Spleen (tissue), 7 donors: ENCODE measurements around the gene CLMP.

Experiments used
- POLR2A ChIP-seq, 3 donors: fragments of 450-650 bp; IDR thresholded peaks; one replicate each; pipeline ENCODE4 v1.5.1; 2017; ENCODE audit warnings: antibody characterized with exemption in 3 of 3, mild to moderate bottlenecking in 1 of 3
- TF ChIP-seq, protein P1 (sequence below), 11 experiments: fragments of 200-600 bp in 7 of 11; fragments of 450-650 bp in 4 of 11; sonication (generic) in 4 of 11; IDR thresholded peaks in 8 of 11; conservative IDR thresholded peaks in 3 of 11; 1 replicate in 7 of 11; 2 replicates in 4 of 11; pipeline versions ENCODE4 v1.4.0 to v1.8.0; 2016 to 2021; ENCODE audit warnings: antibody characterized with exemption in 11 of 11, inconsistent platforms in 4 of 11, mild to moderate bottlenecking in 1 of 11
- donor health status: DM: no; HTN: no; CAD: no; lungs with moderate emphysema.
- donor health status: DM: no; HTN: no; CAD: no.
- donor health status: DM: no; HTN: no; CAD: no.

DNA sequence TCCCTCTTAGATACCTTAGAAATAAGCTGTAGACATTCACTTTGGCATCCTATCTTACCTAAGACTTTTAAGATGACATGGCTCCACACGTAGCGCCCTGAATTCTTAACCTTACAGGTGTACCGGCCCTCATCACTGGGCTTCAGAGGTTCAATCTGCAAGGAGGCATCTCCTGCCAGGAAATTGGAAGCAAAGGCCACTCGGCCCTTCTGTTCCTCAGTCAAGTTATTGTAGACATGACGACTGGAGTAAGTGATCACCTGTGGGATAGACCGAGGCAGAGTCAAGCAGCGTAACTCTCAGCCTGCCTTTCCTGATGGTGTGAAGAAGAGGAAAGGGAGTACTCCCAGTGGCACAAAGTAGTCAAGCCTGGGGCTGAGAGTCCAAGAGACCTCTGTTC lies 110.6 kb downstream of the CLMP start:
- TF ChIP-seq, protein P1, sequence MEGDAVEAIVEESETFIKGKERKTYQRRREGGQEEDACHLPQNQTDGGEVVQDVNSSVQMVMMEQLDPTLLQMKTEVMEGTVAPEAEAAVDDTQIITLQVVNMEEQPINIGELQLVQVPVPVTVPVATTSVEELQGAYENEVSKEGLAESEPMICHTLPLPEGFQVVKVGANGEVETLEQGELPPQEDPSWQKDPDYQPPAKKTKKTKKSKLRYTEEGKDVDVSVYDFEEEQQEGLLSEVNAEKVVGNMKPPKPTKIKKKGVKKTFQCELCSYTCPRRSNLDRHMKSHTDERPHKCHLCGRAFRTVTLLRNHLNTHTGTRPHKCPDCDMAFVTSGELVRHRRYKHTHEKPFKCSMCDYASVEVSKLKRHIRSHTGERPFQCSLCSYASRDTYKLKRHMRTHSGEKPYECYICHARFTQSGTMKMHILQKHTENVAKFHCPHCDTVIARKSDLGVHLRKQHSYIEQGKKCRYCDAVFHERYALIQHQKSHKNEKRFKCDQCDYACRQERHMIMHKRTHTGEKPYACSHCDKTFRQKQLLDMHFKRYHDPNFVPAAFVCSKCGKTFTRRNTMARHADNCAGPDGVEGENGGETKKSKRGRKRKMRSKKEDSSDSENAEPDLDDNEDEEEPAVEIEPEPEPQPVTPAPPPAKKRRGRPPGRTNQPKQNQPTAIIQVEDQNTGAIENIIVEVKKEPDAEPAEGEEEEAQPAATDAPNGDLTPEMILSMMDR (IDR thresholded peaks at IDR 0.05 in 8 of 11, conservative IDR thresholded peaks at IDR 0.05 in 3 of 11): no peak
- TF ChIP-seq POLR2A (IDR thresholded peaks at IDR 0.05): no peak
